ENCODE data around the gene COMMD3.

DNA sequence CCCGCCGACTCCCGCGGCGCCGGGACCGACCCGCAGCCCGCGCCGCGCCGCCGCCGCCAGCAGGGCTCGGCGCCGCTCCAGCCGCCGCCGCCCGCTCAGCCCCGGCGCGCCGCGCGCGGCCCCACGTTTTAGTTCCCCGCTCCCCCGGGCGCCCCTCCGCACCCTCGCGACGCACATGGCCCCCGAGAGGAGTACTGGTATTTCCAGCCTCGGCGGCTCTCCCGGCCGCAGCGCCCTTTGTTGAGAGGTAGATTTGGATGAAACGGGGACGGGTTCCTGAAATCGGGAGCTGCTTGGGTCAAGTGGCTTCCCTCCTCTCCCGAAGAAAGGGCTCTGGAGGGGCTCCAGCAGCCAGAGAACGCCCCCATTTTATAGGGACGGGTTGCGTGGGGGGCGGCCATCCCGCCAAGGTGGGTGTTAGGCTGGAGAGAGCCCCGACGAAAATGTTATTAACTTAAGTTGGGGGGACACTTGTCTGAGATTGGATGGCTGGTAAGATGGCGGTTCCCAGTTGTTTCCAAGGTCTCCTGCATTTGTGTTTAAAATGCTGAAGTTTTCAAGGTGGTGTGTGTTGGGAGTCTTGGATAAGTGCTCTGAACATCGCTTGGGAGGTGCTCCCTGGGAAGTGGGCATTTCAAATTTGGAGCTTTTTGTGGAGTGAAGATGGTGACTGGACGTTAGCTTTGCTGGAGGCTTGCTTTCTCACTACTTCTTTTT, 5.9 kb downstream of the COMMD3 start:
- TF ChIP-seq, protein P1, sequence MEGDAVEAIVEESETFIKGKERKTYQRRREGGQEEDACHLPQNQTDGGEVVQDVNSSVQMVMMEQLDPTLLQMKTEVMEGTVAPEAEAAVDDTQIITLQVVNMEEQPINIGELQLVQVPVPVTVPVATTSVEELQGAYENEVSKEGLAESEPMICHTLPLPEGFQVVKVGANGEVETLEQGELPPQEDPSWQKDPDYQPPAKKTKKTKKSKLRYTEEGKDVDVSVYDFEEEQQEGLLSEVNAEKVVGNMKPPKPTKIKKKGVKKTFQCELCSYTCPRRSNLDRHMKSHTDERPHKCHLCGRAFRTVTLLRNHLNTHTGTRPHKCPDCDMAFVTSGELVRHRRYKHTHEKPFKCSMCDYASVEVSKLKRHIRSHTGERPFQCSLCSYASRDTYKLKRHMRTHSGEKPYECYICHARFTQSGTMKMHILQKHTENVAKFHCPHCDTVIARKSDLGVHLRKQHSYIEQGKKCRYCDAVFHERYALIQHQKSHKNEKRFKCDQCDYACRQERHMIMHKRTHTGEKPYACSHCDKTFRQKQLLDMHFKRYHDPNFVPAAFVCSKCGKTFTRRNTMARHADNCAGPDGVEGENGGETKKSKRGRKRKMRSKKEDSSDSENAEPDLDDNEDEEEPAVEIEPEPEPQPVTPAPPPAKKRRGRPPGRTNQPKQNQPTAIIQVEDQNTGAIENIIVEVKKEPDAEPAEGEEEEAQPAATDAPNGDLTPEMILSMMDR (IDR thresholded peaks at IDR 0.05): no peak
- no peak for TF ChIP-seq POLR2A (IDR thresholded peaks at IDR 0.05)

Data from Peyer's patch (tissue), 4 donors.